NCI-H2107 treated with DMSO at 0.1 percent for 48 hours (cell line): ENCODE data around the gene RRN3.
"Not testable (repeated sequence)": the region's sequence is repeated elsewhere in the genome, so short reads cannot be mapped to it uniquely, and the experiment has no call there.

Experiments
- DNase-seq: peaks from one replicate; lab custom pipeline; 2025; ENCODE audit not compliant: unreplicated experiment; lab: John Stamatoyannopoulos, UW

The RRN3 gene

DNA sequence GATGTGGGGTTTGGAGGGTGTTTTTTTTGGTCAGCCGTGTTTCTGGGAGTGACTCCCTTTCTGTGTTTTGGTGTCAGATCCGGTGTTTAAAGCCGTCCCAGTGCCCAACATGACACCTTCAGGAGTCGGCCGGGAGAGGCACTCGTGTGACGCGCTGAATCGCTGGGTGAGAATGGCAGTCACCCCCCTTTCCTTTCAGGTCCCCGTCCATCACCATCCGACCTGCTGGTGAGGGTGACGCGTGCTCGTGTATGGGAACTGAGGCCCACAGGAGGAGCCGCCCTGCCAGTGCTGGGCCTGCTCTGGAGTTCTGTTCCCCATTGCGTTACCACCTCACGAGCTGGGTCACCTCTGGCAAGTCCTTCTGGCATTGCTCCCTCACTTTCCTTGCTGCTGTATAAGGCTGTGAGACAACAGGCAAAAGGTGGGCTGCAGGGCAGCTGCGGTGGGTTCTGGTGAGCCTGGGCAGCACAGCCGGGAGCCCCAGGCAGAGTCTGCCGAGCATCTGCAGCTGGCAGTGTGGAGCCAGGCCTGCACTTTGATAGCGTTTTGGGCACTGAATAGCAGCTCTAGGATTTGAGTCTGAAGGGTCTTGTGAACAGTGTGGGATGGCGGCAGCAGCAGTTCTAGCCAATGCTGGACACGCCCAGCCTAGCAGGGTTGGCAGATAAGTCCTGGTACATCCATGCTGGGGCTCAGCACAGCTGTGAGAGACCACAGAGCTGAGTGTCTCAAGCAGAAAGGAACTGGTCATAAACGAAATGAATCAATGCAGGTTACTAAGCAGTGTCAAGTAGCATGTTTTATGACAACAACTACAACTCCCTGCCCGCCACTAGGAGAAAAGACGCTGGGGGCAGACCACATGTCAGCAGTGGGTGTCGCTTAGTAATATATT, 65.0 kb downstream of the RRN3 start:
- DNase-seq = not testable (repeated sequence)

GRCh38 chr16:15028345-15028715, 65.7 kb downstream of the RRN3 start:
- DNase-seq = not testable (repeated sequence)

DNA sequence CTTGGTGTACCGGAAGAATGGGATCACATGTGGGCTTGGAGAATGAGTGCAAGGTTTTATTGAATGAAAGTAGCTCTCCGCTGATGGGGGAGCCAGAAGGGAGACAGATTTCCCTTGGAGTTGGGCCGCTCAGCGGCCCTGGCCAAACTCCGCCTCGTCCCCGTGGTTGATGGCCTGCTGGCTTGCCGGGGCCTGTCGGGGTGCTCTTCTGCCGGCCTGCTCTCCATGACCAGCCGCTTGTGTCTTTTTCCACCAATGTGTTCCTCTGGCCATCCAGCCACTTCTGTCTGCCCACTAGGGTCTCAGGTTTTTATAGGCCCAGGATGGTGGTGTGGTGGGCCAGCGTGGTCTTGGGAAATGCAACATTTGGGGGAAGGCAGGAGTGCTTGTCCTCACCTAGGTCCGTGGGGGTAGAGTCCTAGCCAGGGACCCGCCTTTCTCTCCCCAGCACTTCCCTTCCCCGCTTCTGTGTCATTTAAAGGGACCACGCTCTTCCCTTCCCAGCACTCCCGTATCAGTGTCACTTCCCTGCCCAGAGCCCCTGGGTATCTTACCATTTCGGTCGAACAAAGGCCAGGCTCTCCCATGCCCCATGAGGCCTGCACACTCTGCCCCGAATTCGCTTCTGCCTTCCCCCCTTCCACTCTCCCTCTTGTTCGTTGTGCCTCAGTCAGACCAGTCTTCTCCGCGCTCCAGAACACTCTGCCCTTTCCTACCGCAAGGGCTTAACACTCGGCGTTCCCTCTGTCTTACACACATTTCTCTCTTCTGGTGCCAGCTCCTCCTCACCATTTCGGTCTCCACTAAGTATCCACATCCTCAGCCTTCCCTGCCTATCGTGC, 66.3 kb downstream of the RRN3 start:
- DNase-seq = not testable (repeated sequence)

GRCh38 chr16:15027051-15027450, 67.0 kb downstream of the RRN3 start:
- not testable (repeated sequence) for DNase-seq

- DNase-seq = not testable (repeated sequence)
These were observed 68.7 kb downstream of the RRN3 start for GRCh38 chr16:15025234-15025951.

DNA sequence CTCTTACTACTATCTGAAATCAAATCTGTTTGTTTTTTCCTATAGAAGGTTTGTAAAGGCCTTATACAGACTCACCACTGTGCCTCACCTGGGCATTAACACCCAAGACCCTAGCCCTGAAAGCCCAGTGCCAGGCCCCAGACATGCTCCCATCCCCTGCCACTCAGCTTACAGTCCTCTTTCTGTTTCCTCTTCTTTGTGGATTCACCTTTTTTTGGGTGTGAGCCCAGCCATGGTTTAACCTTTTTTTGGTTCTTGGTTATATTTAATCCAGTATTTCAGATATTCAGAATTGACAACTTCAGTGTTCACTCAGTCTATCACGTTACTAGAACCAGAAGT, 69.2 kb downstream of the RRN3 start:
- DNase-seq = not testable (repeated sequence)

DNA sequence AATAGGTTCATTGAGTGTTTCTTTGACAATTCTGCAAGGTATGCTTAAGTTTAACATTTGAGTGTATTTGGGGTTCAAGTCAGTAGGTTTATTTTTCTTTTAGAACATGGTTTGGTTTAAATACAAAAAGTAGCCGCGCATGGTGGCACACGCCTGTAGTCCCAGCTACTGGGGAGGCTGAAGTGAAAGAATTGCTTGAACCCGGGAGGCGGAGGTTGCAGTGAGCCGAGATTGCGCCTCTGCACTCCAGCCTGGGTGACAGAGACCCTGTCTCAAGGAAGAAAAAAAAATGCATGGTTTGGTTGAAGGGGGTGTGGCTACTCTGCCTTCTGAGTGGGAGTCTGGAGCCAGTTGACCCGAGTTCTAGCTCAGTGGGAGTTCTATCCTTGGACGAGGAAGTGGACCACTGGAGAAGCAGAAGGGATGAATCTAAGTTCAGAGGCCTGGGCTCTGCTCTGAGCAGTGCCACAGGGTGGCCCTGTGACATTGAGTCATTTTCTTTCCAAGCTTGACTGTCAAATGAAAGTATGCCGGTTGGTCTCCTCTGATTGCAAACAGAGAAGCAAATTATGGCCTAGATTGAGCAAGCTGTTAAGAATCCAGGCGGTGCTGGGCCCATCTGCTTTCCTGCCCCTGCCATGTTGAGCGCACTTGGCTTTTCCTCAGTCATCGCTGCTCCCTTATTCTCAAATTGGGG, 70.5 kb downstream of the RRN3 start:
- not testable (repeated sequence) for DNase-seq

GRCh38 chr16:15022194-15022593, 71.9 kb downstream of the RRN3 start:
- peak; percentile 57 for DNase-seq

DNA sequence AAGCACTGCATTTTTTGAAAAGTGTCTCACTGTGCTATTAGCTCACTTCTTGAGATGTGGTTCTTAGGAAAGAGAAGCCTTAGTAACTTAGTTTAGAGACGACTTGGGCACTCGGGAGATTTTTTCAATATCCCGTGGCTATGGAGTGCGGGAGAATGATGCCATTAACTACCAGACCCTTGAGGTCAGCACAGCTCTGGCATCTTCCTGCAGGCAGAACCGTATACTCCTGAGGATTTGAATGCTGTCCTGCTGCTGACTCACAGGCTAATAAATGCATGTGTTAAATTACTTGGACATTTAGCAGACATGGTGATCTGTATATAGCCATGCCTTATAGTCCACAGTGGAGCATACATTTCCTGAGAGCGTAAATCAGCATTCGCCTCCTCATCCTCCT, 72.6 kb downstream of the RRN3 start:
- DNase-seq = not testable (repeated sequence)

GRCh38 chr16:15016951-15017580, 77.0 kb downstream of the RRN3 start:
- DNase-seq = not testable (repeated sequence)

DNA sequence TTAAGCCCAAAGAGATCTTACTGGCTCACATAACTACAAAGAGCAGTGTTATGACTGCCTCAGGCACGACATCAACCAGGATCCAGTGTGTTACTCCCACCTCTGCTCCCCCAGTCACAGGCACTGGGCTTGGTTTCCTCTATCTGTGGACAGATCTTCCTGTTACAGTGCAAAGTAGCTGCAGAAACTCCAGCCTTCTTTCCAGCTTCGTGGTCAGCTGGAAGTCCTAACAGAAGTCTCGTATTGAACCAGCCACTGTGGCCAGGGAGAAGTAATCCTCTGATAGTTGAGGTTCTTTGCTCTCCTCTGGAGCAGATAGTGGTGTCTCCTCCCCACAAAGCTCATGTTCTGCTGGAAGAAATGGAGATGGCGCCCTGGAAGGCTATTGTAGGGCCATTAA, 77.7 kb downstream of the RRN3 start:
- not testable (repeated sequence) for DNase-seq

- not testable (repeated sequence) for DNase-seq
These were observed 78.4 kb downstream of the RRN3 start for GRCh38 chr16:15015671-15016070.

DNA sequence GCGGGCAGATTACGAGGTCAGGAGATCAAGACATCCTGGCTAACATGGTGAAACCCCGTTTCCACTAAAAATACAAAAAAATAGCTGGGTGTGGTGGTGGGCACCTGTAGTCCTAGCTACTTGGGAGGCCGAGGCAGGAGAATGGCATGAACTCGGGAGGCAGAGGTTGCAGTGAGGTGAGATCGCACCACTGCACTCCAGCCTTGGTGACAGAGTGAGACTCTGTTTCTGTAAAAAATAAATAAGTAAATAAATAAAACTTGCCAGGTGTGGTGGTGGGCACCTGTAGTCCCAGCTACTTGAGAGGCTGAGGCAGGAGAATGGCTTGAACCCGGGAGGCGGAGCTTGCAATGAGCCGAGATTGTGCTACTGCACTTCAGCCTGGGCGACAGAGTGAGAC, 81.1 kb downstream of the RRN3 start:
- DNase-seq = not testable (repeated sequence)
